Esophagus muscularis mucosa (tissue), 4 donors: ENCODE data around the gene ALDH16A1. TPM values are rescaled to one million over a fixed set of nuclear protein-coding genes. Genes with fewer than 3 reads are reported as not detected.
A peak's percentile ranks its signal among the peaks of the same experiment; 100 is the strongest.

Experiments
- DNase-seq: peaks from one replicate; pipeline ENCODE4 v3.0.0-alpha.2; 2017; ENCODE audit errors: extremely low spot score
- H3K27ac ChIP-seq, 4 donors: fragments of 200-600 bp; sonication (generic); replicated peaks in 1 of 4; 1 replicate in 3 of 4; 2 replicates in 1 of 4; pipeline ENCODE4 v1.5.1; 2016 to 2019; ENCODE audit warnings: mild to moderate bottlenecking in 1 of 4
- H3K27me3 ChIP-seq, 4 donors: fragments of 200-600 bp; sonication (generic); one replicate each; pipeline versions ENCODE4 v1.5.1 to v1.6.0; 2016 to 2019
- H3K36me3 ChIP-seq, 4 donors: fragments of 200-600 bp; sonication (generic); one replicate each; pipeline ENCODE4 v1.5.1; 2016 to 2019
- H3K4me1 ChIP-seq, 4 donors: fragments of 200-600 bp; sonication (generic); one replicate each; pipeline ENCODE4 v1.5.1; 2016 to 2019
- H3K4me3 ChIP-seq, 4 donors: fragments of 200-600 bp; sonication (generic); 1 replicate in 2 of 4; 2 replicates in 2 of 4; pipeline ENCODE4 v1.5.1; 2016 to 2019; ENCODE audit warnings: mild to moderate bottlenecking in 4 of 4, moderate library complexity in 1 of 4
- H3K9me3 ChIP-seq, 4 donors: fragments of 200-600 bp; sonication (generic); 1 replicate in 3 of 4; 2 replicates in 1 of 4; pipeline ENCODE4 v1.5.1; 2016 to 2019
- EP300 ChIP-seq: sonication (generic); formaldehyde crosslinking; IDR thresholded peaks from one replicate; pipeline ENCODE4 v1.6.1; 2017; ENCODE audit warnings: antibody characterized with exemption
- POLR2A ChIP-seq: fragments of 450-650 bp; IDR thresholded peaks from one replicate; pipeline ENCODE4 v1.6.1; 2017; ENCODE audit warnings: antibody characterized with exemption, moderate library complexity, mild to moderate bottlenecking, low read depth
- POLR2AphosphoS5 ChIP-seq, 2 donors: sonication (generic); formaldehyde crosslinking; IDR thresholded peaks; one replicate each; pipeline ENCODE4 v1.6.1; 2017; ENCODE audit warnings: antibody characterized with exemption in 2 of 2
- WGBS: methylation state at CpG from one replicate; pipeline ENCODE4 v1.1.5; 2018; 5-methylcytosine and 5-hydroxymethylcytosine counted together
- intact Hi-C: fragments of 100-400 bp; cut with DNase I; formaldehyde crosslinking; loops from one replicate; pipeline ENCODE4 v1.15.1; 2023
- total RNA-seq, 4 donors: library from RNA; depleted of rRNA; stranded (reverse); fragments of >200 nt; gene quantifications; one replicate each; pipeline versions ENCODE4 v1.1.0 to v1.2.1, GENCODE V29; 2016
- TF ChIP-seq, protein P1 (sequence below), 3 experiments: fragments of 200-600 bp in 2 of 3; fragments of 450-650 bp in 1 of 3; sonication (generic) in 2 of 3; IDR thresholded peaks; one replicate each; pipeline ENCODE4 v1.5.1; 2017 to 2019; ENCODE audit warnings: antibody characterized with exemption in 3 of 3, mild to moderate bottlenecking in 2 of 3, moderate library complexity in 1 of 3

The ALDH16A1 gene
- total RNA-seq, 4 donors from 2014 or later, result 22.1 to 29.1 (median 26.2) TPM

DNA sequence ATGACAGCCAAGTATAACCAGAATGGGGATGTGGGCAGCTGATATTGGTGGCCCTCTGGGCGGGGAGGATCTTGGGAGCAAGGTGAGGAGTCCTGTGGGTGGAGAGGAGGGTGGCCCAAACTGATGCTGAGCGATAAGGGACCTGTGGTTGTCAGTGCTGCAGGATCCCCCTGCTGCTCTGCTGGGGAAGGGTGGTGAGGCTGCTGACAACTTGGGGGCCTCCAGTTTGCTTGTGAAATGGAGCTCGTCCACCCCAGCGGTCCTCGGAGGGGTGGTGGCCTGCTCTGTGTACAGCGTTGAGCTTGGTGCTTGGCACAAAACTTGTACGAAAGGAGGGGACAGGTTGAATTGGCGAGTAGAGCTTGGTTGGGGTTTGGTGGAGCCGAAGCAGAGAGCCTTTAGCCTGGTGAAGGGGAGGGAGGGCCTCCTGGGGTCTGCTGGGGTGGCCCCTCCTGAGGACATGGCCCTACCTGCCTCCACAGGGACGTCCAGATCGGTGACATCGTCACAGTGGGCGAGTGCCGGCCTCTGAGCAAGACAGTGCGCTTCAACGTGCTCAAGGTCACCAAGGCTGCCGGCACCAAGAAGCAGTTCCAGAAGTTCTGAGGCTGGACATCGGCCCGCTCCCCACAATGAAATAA is 46.1 kb downstream of the ALDH16A1 start:
- intact Hi-C loops, result no loop called here
- peak overlapping the region; percentile 46 to 97 (median 66) for H3K27ac ChIP-seq
- H3K9me3 ChIP-seq, result no peaks in the 10 kb centered on the region
- no peak for DNase-seq
- no peak for TF ChIP-seq POLR2AphosphoS5 (IDR thresholded peaks at IDR 0.05)
- TF ChIP-seq, protein P1, sequence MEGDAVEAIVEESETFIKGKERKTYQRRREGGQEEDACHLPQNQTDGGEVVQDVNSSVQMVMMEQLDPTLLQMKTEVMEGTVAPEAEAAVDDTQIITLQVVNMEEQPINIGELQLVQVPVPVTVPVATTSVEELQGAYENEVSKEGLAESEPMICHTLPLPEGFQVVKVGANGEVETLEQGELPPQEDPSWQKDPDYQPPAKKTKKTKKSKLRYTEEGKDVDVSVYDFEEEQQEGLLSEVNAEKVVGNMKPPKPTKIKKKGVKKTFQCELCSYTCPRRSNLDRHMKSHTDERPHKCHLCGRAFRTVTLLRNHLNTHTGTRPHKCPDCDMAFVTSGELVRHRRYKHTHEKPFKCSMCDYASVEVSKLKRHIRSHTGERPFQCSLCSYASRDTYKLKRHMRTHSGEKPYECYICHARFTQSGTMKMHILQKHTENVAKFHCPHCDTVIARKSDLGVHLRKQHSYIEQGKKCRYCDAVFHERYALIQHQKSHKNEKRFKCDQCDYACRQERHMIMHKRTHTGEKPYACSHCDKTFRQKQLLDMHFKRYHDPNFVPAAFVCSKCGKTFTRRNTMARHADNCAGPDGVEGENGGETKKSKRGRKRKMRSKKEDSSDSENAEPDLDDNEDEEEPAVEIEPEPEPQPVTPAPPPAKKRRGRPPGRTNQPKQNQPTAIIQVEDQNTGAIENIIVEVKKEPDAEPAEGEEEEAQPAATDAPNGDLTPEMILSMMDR (IDR thresholded peaks at IDR 0.05), result no peak
- no peak for TF ChIP-seq POLR2A
- TF ChIP-seq EP300, result no peak
- peak overlapping the region; percentile 32 to 54 (median 36) for H3K4me3 ChIP-seq
- H3K4me1 ChIP-seq, result peaks cover 35 to 62% (median 59%) of the 10 kb centered on the region in 4 donors
- H3K36me3 ChIP-seq, result peaks cover 24 to 37% (median 31%) of the 10 kb centered on the region in 4 donors
- no peaks in the 10 kb centered on the region for H3K27me3 ChIP-seq
- 67% methylated on average over 17 of the region's 19 CpGs for WGBS

DNA sequence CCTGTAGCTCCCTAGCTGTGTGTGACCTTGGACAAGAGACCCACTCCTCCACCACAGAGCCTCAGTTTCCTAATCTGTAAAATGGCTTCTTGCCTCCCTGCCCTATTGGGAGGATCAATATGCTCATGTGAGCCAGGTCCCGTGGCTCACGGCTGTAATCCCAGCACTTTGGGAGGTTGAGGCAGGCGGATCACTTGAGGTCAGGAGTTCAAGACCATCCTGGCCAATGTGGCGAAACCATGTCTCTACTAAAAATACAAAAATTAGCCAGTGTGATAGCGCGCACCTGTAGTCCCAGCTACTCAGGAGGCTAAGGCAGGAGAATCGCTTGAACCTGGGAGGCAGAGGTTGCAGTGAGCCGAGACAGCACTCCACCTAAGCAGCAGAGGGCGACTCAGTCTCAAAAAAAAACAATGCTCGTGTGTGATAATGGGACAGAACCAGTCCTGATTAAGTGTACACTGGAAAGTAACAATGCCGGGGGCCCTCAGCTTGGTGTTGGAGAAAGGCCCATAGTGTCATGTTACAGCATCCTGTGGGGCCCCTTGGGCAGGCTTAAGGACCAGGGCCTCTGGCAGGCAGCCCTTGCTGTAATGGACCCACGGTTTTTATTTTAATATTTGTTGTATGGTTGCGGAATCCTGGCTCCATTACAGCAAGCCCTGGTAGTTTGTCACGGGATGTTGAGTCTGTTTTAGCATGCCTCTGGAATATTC is 50.0 kb downstream of the ALDH16A1 start:
- H3K27ac ChIP-seq, result no peak overlapping the region
- no peak for DNase-seq
- TF ChIP-seq POLR2AphosphoS5 (IDR thresholded peaks at IDR 0.05), result peak in 1 of 2 donors; percentile 17
- TF ChIP-seq EP300, result no peak
- TF ChIP-seq POLR2A, result no peak
- TF ChIP-seq, protein P1 (IDR thresholded peaks at IDR 0.05), result peak; percentile 54 to 75 (median 69)
- intact Hi-C loops, result loop anchor here (2.0 kb wide), 1 partner anchor 44 kb away; no protein-coding TSS in a partner anchor
- H3K9me3 ChIP-seq, result no peaks in the 10 kb centered on the region
- WGBS, result 42% methylated on average over 13 of the region's 14 CpGs
- H3K4me1 ChIP-seq, result peaks cover 17 to 45% (median 42%) of the 10 kb centered on the region in 4 donors
- peaks cover 17 to 23% (median 22%) of the 10 kb centered on the region in 4 donors for H3K36me3 ChIP-seq
- H3K27me3 ChIP-seq, result no peaks in the 10 kb centered on the region
- no peak overlapping the region for H3K4me3 ChIP-seq

DNA sequence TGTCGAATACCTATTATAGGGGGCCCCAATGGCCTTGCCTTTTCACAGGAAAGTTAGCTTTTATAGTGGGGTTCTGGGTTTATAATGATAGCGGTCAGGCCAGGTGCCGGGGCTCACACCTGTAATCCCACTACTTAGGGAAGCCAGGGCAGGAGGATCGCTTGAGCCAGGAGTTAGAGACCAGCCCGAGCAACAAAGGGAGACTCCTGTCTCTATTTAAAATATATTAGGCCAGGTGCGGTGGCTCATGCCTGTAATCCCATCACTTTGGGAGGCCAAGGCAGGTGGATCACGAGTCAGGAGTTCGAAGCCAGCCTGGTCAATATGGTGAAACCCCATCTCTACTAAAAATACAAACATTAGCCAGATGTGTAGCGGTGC is 50.5 kb downstream of the ALDH16A1 start:
- TF ChIP-seq POLR2A (no peak), POLR2AphosphoS5 (IDR thresholded peaks at IDR 0.05) (no peak), EP300 (no peak)
- TF ChIP-seq, protein P1 (IDR thresholded peaks at IDR 0.05), result no peak
- Histone ChIP-seq H3K36me3 (peaks cover 12 to 18% (median 16%) of the 10 kb centered on the region in 4 donors), H3K9me3 (no peaks in the 10 kb centered on the region), H3K27me3 (no peaks in the 10 kb centered on the region), H3K4me3 (no peak overlapping the region), H3K4me1 (peaks cover 12 to 40% (median 37%) of the 10 kb centered on the region in 4 donors), H3K27ac (no peak overlapping the region)
- DNase-seq, result no peak
- 81% methylated on average over 9 of the region's 9 CpGs for WGBS
- intact Hi-C loops, result loop anchor here (2.0 kb wide), 1 partner anchor 43 kb away; no protein-coding TSS in a partner anchor

DNA sequence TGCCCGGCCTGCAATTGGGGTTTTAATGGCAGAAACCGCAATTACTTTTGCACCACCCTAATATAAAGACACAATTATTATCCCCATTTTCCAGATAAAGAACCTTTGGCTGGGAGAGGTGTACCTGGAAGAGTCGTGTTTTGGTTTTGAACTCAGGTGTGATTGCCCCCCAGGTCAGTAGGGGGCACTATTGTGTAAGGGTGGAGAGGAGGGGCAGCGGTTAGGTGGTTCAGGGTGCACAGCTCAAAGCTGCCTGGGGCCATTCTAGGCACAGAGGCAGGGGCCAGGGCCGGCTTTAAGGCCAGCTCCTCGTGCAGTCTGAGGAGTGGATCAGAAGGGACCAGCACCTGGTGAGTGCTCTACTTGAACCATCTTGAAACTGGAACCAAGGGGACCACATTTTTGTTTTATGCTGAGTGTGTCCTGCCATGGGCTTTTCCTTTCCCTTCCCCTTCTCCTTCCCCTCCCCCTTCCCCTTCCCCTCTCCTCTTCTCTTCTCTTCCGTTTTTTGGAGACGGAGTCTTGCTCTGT is 53.6 kb downstream of the ALDH16A1 start:
- no peak overlapping the region for H3K4me3 ChIP-seq
- no peaks in the 10 kb centered on the region for H3K9me3 ChIP-seq
- H3K27me3 ChIP-seq, result no peaks in the 10 kb centered on the region
- DNase-seq, result no peak
- intact Hi-C loops, result loop anchor here (2.0 kb wide), 1 partner anchor 64 kb away; no protein-coding TSS in a partner anchor
- TF ChIP-seq EP300 (no peak), POLR2AphosphoS5 (IDR thresholded peaks at IDR 0.05) (no peak), POLR2A (no peak)
- TF ChIP-seq, protein P1 (IDR thresholded peaks at IDR 0.05), result peak; percentile 72 to 83 (median 75)
- no peak overlapping the region for H3K27ac ChIP-seq
- WGBS, result 32% methylated on average over 8 of the region's 8 CpGs
- peaks cover 8 to 22% (median 15%) of the 10 kb centered on the region in 4 donors for H3K4me1 ChIP-seq
- no peaks in the 10 kb centered on the region for H3K36me3 ChIP-seq
